Kidney tubule cell (primary cell): ENCODE data around the gene PABPC1L2A.
"Not testable (repeated sequence)": the region's sequence is repeated elsewhere in the genome, so short reads cannot be mapped to it uniquely, and the experiment has no call there.

Experiments used
- DNase-seq: peaks from one replicate; pipeline ENCODE4 v3.0.0-alpha.2; 2018; ENCODE audit warnings: low spot score

Gene PABPC1L2A

GRCh38 chrX:73079024-73079562 is at the start of gene PABPC1L2A:
PABPC1L2A (minus strand) TSS chrX:73079512; CDS start chrX:73079386, 126 bp downstream.
- DNase-seq: not testable (repeated sequence)

- DNase-seq: peak; percentile 53
These were observed 48.5 kb upstream of the PABPC1L2A start for GRCh38 chrX:73127700-73128241.

- DNase-seq: no peak
These were observed 46.9 kb upstream of the PABPC1L2A start for GRCh38 chrX:73126240-73126639.

- not testable (repeated sequence) for DNase-seq
These were observed 20.2 kb upstream of the PABPC1L2A start for GRCh38 chrX:73099505-73099904.

- not testable (repeated sequence) for DNase-seq
These were observed 7.5 kb upstream of the PABPC1L2A start for GRCh38 chrX:73086766-73087165.

- DNase-seq: not testable (repeated sequence)
These were observed 572 bp upstream of the PABPC1L2A start for GRCh38 chrX:73079884-73080283.

GRCh38 chrX:73078597-73078996 is 715 bp downstream of the PABPC1L2A start:
- DNase-seq: not testable (repeated sequence)

- peak; percentile 3 for DNase-seq
These were observed 2.5 kb downstream of the PABPC1L2A start for GRCh38 chrX:73076838-73077237.

- DNase-seq: no peak
These were observed 9.8 kb downstream of the PABPC1L2A start for GRCh38 chrX:73069365-73070035.

GRCh38 chrX:73068467-73069364 is 10.6 kb downstream of the PABPC1L2A start:
- DNase-seq: no peak

- DNase-seq: not testable (repeated sequence)
These were observed 11.4 kb downstream of the PABPC1L2A start for GRCh38 chrX:73067761-73068466.

- no peak for DNase-seq
These were observed 50.4 kb downstream of the PABPC1L2A start for GRCh38 chrX:73028876-73029275.
